DND-41 (cell line): Measurements from ENCODE around the gene CEP104.

Experiments used
- EZH2 ChIP-seq: IDR thresholded peaks from 3 replicates; pipeline ENCODE4 v1.6.1; 2012; ENCODE audit warnings: borderline replicate concordance, low read depth, mild to moderate bottlenecking, moderate library complexity, low read length, inconsistent platforms; ENCODE audit not compliant: severe bottlenecking
- TF ChIP-seq, protein P1 (sequence below): IDR thresholded peaks from 2 replicates; pipeline ENCODE4 v1.5.1; 2012; ENCODE audit warnings: borderline replicate concordance, low read length, moderate library complexity, mild to moderate bottlenecking; ENCODE audit not compliant: poor library complexity, severe bottlenecking; ENCODE audit errors: extremely low read depth

DNA sequence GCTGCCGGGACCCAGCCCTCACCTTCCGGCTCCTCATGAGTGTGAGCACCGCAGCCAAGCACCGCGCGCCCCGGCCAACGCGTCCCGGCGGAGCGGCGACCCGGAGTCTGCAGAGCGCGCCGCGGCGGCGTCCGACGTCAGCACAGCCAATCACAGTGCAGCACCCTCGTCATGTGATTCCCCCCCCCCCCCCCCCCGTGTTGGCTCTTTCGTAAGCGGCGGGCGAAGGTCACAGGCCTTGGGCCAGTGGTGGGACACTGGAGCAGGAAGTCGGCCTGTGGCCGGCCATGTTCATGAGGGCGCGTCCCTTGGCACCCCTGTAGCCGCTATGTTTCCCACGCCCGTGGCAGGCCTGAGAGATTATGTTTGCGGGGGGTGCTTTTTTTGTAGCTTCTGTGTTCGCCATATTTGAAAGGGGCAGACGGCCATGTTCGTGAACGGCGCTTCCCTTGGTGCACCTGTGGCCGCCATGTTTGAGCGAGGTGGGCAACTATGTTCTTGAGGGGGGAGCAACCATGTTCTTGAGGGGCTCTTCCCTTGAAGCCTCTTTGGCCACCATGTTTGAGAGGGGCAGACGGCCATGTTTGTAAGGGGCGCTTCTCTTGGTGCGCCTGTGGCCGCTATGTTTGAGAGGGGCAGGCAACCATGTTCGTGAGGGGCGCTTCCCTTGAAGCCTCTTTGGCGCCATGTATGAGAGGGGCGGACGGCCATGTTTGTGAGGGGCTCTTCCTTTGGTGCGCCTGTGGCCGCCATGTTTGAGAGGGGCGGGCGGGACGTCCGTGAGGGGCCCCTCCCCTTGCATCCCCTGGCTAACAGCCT is 43.3 kb upstream of the CEP104 start, which contains the start of gene C1orf174:
- TF ChIP-seq, protein P1, sequence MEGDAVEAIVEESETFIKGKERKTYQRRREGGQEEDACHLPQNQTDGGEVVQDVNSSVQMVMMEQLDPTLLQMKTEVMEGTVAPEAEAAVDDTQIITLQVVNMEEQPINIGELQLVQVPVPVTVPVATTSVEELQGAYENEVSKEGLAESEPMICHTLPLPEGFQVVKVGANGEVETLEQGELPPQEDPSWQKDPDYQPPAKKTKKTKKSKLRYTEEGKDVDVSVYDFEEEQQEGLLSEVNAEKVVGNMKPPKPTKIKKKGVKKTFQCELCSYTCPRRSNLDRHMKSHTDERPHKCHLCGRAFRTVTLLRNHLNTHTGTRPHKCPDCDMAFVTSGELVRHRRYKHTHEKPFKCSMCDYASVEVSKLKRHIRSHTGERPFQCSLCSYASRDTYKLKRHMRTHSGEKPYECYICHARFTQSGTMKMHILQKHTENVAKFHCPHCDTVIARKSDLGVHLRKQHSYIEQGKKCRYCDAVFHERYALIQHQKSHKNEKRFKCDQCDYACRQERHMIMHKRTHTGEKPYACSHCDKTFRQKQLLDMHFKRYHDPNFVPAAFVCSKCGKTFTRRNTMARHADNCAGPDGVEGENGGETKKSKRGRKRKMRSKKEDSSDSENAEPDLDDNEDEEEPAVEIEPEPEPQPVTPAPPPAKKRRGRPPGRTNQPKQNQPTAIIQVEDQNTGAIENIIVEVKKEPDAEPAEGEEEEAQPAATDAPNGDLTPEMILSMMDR, result peak; percentile 17
- TF ChIP-seq EZH2, result no peak
